Loucy (cell line): ENCODE results near the gene TSPAN31.

ENCODE experiments used
- CTCF ChIP-seq: fragments of 200-600 bp; sonication (generic); conservative IDR thresholded peaks from 2 replicates; pipeline ENCODE4 v1.5.1; 2014; ENCODE audit warnings: mild to moderate bottlenecking, antibody characterized with exemption, low read length
- EZH2phosphoT487 ChIP-seq: fragments of 200-600 bp; IDR thresholded peaks from 2 replicates; pipeline ENCODE4 v1.6.1; 2018; ENCODE audit warnings: antibody characterized with exemption, mild to moderate bottlenecking, moderate library complexity, borderline replicate concordance

- TF ChIP-seq CTCF (no peak), EZH2phosphoT487 (no peak)
These were observed 19.7 kb upstream of the TSPAN31 start for GRCh38 chr12:57724936-57725740.
